Coronary artery (tissue), 2 donors: ENCODE measurements around the gene DNAJC16.
A peak's percentile ranks its signal among the peaks of the same experiment; 100 is the strongest.
"Not testable (repeated sequence)": the region's sequence is repeated elsewhere in the genome, so short reads cannot be mapped to it uniquely, and the experiment has no call there.

Experiments
- DNase-seq: peaks from one replicate; pipeline ENCODE4 v3.0.0-alpha.2; 2017; ENCODE audit warnings: low spot score
- H3K27ac ChIP-seq, 2 donors: fragments of 200-600 bp; sonication (generic); one replicate each; pipeline ENCODE4 v1.5.1; 2016 to 2019
- H3K4me3 ChIP-seq: fragments of 200-600 bp; sonication (generic); 2 replicates; pipeline ENCODE4 v1.5.1; 2016; ENCODE audit warnings: mild to moderate bottlenecking, moderate library complexity
- TF ChIP-seq, protein P1 (sequence below): fragments of 200-600 bp; sonication (generic); IDR thresholded peaks from one replicate; pipeline ENCODE4 v1.5.1; 2019; ENCODE audit warnings: antibody characterized with exemption

The DNAJC16 gene

DNA sequence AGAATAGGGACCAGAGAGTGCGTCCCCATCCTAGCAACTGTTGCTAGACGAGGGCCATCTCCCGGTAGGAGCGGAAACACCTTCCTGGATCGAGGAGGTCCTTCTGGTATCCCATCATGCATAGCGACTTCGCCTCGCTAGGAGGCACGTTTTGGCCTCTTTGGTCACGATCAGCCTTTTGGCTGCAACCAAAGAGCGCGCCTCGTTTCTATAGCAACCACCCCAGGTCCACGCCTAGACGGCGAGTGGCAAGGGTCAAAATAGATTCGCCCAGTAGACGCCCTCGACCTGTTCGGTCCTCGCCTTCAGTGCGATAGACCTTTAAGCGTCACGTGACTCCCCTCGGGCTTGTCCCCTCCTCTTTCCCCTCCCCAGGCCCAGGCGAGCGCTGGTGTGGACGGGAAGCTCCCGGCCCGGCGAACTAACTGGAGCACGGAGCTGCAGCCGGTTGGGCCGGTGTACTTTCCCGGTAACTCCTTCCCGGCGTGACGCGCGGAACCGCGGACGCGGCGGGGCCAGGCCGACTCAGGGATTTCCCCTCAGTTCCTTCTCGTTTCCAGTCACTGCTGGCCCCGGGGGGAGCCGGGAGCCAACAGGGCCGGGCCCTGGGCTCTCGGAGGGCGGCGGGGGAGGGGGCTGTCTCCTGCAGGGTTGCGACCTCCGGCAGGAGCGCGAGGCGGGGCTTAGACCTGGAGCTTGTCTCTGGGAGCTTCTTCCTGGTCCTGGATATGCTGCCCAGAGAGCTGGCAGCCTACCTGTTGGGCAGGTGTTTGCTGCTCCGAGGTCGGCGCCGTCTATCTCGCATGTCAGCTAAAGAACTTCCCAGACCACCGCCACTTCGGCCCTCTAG lies at the start of gene DNAJC16:
Gene DNAJC16, plus strand, starts transcription at position 359 of the 850 bp plus-strand sequence. CDS start 2,258 bp downstream, outside the sequence.
- TF ChIP-seq, protein P1, sequence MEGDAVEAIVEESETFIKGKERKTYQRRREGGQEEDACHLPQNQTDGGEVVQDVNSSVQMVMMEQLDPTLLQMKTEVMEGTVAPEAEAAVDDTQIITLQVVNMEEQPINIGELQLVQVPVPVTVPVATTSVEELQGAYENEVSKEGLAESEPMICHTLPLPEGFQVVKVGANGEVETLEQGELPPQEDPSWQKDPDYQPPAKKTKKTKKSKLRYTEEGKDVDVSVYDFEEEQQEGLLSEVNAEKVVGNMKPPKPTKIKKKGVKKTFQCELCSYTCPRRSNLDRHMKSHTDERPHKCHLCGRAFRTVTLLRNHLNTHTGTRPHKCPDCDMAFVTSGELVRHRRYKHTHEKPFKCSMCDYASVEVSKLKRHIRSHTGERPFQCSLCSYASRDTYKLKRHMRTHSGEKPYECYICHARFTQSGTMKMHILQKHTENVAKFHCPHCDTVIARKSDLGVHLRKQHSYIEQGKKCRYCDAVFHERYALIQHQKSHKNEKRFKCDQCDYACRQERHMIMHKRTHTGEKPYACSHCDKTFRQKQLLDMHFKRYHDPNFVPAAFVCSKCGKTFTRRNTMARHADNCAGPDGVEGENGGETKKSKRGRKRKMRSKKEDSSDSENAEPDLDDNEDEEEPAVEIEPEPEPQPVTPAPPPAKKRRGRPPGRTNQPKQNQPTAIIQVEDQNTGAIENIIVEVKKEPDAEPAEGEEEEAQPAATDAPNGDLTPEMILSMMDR = no peak
- Histone ChIP-seq H3K27ac (peak within 1 kb of the TSS; percentile 89 to 99), H3K4me3 (peak within 1 kb of the TSS; percentile 94)
- peak; percentile 100 for DNase-seq

GRCh38 chr1:15476927-15477326 lies 49.7 kb upstream of the DNAJC16 start:
- TF ChIP-seq, protein P1 = no peak
- Histone ChIP-seq H3K27ac (no peak overlapping the region), H3K4me3 (no peak overlapping the region)
- no peak for DNase-seq

DNA sequence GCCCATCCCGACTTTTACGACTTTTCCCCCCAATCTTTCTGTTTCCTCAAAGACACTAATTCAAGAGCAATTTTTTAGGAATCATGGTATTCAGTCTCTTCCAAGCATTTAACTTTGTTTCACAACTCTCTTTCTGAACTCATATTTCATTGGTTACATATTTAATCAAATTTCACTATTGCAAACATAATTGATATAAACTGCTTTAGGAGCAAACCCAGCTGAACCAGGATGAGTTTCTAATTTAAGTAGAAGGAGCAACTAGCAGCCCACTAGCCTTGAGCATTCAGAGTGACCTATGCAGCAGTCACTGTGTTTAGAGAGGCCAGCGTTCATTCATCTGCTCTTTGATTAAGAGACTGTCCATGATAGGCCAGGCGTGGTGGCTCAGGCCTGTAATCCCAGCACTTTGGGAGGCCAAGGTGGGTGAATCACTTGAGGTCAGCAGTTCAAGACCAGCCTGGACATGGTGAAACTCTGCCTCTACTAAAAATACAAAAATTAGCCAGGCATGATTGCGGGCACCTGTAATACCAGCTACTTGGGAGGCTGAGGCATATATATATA lies 48.9 kb upstream of the DNAJC16 start:
- no peak for DNase-seq
- Histone ChIP-seq H3K4me3 (no peak overlapping the region), H3K27ac (no peak overlapping the region)
- TF ChIP-seq, protein P1 = no peak

- no peak for DNase-seq
- Histone ChIP-seq H3K4me3 (no peak overlapping the region), H3K27ac (no peak overlapping the region)
- TF ChIP-seq, protein P1 = no peak
These were observed 46.8 kb upstream of the DNAJC16 start for GRCh38 chr1:15479654-15480347.

GRCh38 chr1:15482455-15482854 lies 44.2 kb upstream of the DNAJC16 start:
- not testable (repeated sequence) for H3K4me3 ChIP-seq, DNase-seq, H3K27ac ChIP-seq

- DNase-seq, H3K27ac ChIP-seq: not testable (repeated sequence)
These were observed 43.6 kb upstream of the DNAJC16 start for GRCh38 chr1:15482983-15483543.

GRCh38 chr1:15483971-15484370 lies 42.7 kb upstream of the DNAJC16 start:
- TF ChIP-seq, protein P1 = no peak
- no peak for DNase-seq
- no peak overlapping the region for H3K27ac ChIP-seq
- H3K4me3 ChIP-seq = no peak overlapping the region

More at GRCh38 chr1:15482983-15483543, 43.6 kb upstream of the DNAJC16 start:
- H3K4me3 ChIP-seq = not testable (repeated sequence)

- not testable (repeated sequence) for H3K27ac ChIP-seq, DNase-seq, H3K4me3 ChIP-seq
These were observed 42.2 kb upstream of the DNAJC16 start for GRCh38 chr1:15484443-15484842.
